Muscle layer of duodenum (tissue), 2 donors: ENCODE data around the gene DLG1.

Experiments used
- H3K27ac ChIP-seq: one replicate; pipeline ENCODE4 v1.7.0; 2013; ENCODE audit warnings: mild to moderate bottlenecking, low read length
- H3K27me3 ChIP-seq: one replicate; pipeline ENCODE4 v1.7.0; 2013; ENCODE audit warnings: low read depth, mild to moderate bottlenecking, control low read depth, low read length
- H3K36me3 ChIP-seq, 2 donors: one replicate each; pipeline ENCODE4 v1.7.0; 2013; ENCODE audit warnings: low read length in 2 of 2, control low read depth in 1 of 2, mild to moderate bottlenecking in 1 of 2; ENCODE audit not compliant: insufficient read depth in 2 of 2, control insufficient read depth in 1 of 2
- H3K4me1 ChIP-seq, 2 donors: one replicate each; pipeline ENCODE4 v1.7.0; 2013; ENCODE audit warnings: low read length in 2 of 2, mild to moderate bottlenecking in 2 of 2, control low read depth in 1 of 2, moderate library complexity in 1 of 2; ENCODE audit not compliant: insufficient read depth in 2 of 2, control insufficient read depth in 1 of 2
- H3K4me3 ChIP-seq, 2 donors: one replicate each; pipeline ENCODE4 v1.7.0; 2013; ENCODE audit warnings: low read length in 2 of 2, low read depth in 1 of 2, mild to moderate bottlenecking in 1 of 2
- H3K9me3 ChIP-seq, 2 donors: one replicate each; pipeline ENCODE4 v1.7.0; 2013; ENCODE audit warnings: low read length in 2 of 2, control low read depth in 1 of 2, mild to moderate bottlenecking in 1 of 2; ENCODE audit not compliant: control insufficient read depth in 1 of 2
- donor health status: healthy.

The DLG1 gene

DNA sequence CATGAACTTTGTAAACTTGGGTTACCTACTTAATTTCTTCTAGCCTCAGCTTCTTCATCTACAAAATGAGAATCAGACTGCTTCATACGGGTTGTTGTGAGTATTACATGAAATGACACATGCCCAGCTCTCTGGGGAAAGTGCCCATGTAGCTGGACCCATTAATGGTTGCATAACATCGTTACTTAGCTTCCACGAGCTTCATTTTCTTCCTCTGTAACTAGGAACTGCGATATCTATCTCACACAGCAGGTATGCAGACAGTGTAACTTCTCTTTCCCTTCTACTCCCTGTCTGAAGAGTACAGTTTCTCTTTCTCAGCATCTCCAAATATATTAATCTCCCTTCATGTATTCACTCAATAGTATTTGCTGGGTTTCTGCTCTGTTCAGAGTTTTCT is 37.9 kb upstream of the DLG1 start:
- no peak overlapping the region for H3K27ac ChIP-seq
- H3K36me3 ChIP-seq: no peaks in the 10 kb centered on the region
- H3K4me3 ChIP-seq: no peak overlapping the region
- H3K27me3 ChIP-seq: no peaks in the 10 kb centered on the region
- no peaks in the 10 kb centered on the region for H3K4me1 ChIP-seq
- no peaks in the 10 kb centered on the region for H3K9me3 ChIP-seq

- Histone ChIP-seq H3K9me3 (no peaks in the 10 kb centered on the region), H3K27ac (no peak overlapping the region), H3K36me3 (no peaks in the 10 kb centered on the region), H3K4me1 (no peaks in the 10 kb centered on the region), H3K27me3 (no peaks in the 10 kb centered on the region), H3K4me3 (no peak overlapping the region)
Observed at GRCh38 chr3:197335428-197336132, 37.2 kb upstream of the DLG1 start.

DNA sequence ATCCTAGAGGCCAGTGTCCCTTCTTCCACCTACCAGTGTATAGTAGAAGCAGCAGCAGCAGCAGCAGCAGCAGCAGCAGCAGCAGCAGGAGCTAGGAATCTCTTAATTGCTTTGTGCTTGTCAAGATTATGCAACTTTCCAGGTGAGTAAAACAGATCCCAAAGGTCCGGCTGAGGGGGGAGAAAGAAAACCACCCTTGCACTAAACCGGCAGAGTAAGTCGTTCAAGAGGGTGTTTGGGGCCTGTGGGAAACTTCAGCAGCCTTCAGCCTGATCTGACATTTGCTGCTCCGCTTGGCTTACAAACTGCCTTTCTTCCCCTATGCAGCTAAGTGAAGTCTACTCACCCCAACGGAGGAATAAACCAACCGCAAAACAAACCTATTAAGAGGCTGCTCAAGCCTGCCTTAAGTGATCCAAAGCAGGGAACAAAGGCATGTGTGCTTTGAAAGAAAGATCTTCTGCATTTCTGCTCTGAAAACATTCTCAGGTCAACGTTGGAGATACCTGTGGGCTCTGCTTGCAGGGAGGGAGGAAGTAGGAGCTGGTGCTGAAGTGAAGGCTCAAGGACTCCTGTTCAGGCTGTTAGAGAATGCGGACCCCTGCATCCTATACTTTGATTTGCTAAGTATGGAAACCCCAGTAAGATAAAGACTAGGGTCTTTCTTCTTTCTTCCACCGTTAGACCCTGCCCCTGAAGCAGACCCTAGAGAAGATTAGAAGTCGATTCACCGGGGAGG is 35.7 kb upstream of the DLG1 start:
- no peaks in the 10 kb centered on the region for H3K4me1 ChIP-seq
- no peak overlapping the region for H3K4me3 ChIP-seq
- H3K36me3 ChIP-seq: no peaks in the 10 kb centered on the region
- no peaks in the 10 kb centered on the region for H3K9me3 ChIP-seq
- no peak overlapping the region for H3K27ac ChIP-seq
- H3K27me3 ChIP-seq: no peaks in the 10 kb centered on the region

DNA sequence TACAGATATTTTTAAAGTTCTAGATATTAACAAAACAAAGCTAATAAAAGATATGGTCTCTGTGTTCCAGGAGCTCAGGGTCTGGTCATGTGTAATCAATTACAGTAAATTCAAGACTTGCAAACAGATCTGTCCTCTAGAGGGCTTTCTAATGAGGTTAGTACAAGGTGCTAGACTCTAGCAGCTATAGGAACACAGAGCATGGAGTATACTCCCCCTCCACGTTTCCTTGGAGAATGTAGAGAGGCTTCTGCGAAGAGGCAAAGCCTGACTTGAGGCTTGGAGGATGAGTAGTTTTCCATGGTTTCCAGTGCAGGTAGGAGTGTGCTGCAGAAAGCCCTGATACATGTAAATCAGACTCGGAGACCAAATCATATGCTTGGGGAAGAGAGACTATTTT is 32.7 kb upstream of the DLG1 start:
- Histone ChIP-seq H3K4me1 (no peaks in the 10 kb centered on the region), H3K27ac (no peak overlapping the region), H3K36me3 (no peaks in the 10 kb centered on the region), H3K27me3 (no peaks in the 10 kb centered on the region), H3K4me3 (no peak overlapping the region), H3K9me3 (no peaks in the 10 kb centered on the region)

- no peaks in the 10 kb centered on the region for H3K9me3 ChIP-seq
- H3K27me3 ChIP-seq: no peaks in the 10 kb centered on the region
- no peak overlapping the region for H3K27ac ChIP-seq
Observed at GRCh38 chr3:197329382-197329781, 31.0 kb upstream of the DLG1 start.

DNA sequence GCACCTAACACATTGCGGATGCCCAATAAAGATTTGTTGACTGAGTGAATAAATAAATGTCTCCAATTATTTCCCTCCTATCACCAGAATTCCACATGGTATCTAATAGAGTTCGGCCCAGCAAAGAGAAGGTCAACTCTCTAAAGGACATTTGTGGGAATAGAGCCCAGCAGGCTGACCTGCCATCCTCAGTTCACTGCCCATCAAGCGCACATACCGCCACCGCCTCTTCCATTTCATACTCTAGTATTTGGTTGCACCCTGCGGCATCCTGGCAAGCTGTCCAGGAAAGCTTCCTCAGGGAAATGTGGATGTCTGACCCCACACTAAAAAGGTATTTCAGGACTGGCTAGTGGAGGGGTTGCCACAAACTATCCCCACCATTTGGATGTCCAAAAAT is 29.8 kb upstream of the DLG1 start:
- no peaks in the 10 kb centered on the region for H3K36me3 ChIP-seq
- no peaks in the 10 kb centered on the region for H3K27me3 ChIP-seq
- no peaks in the 10 kb centered on the region for H3K9me3 ChIP-seq
- H3K27ac ChIP-seq: no peak overlapping the region
- H3K4me1 ChIP-seq: no peaks in the 10 kb centered on the region
- H3K4me3 ChIP-seq: no peak overlapping the region

More at GRCh38 chr3:197329382-197329781, 31.0 kb upstream of the DLG1 start:
- Histone ChIP-seq H3K4me3 (no peak overlapping the region), H3K4me1 (no peaks in the 10 kb centered on the region), H3K36me3 (no peaks in the 10 kb centered on the region)

DNA sequence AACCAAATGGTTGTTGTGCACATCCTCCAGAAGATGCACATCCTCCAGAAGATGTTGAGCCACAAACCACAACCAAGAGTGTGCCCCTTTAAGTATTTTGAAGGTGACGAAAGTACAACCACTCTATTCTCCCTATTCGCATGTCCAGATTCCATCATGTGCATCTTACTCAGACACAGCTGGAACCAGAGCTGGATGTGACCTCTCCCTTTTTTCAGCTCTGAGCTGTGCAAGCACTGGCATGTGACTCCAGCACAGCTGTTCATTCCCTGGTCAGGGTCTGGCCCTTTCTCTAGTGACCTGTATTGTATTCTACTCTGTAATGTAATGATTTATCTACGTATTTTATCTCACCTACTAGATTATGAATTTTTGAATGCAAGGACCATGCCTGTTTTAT is 29.3 kb upstream of the DLG1 start:
- Histone ChIP-seq H3K27me3 (no peaks in the 10 kb centered on the region), H3K36me3 (no peaks in the 10 kb centered on the region), H3K4me3 (no peak overlapping the region), H3K9me3 (no peaks in the 10 kb centered on the region), H3K27ac (no peak overlapping the region), H3K4me1 (no peaks in the 10 kb centered on the region)

DNA sequence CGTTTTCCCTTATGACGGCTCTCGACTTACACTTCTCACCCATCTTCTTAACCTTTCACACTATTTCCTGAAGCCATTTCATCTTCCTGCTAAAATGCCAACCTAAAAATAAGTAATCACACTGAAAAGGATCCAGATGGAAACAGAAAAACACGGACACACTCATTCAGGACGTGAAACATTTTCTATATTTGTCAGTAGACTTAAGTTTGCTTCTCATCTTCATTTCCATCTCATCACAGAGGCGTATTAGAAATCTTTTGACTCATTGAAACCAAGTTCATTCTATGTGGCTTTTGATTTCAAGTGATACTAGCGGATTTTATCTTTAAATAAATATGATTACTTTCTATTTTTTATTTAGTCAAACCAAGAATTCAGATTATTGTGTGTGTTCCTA is 27.4 kb upstream of the DLG1 start:
- no peak overlapping the region for H3K4me3 ChIP-seq
- H3K27ac ChIP-seq: no peak overlapping the region
- H3K4me1 ChIP-seq: no peaks in the 10 kb centered on the region
- H3K36me3 ChIP-seq: no peaks in the 10 kb centered on the region
- H3K27me3 ChIP-seq: no peaks in the 10 kb centered on the region
- no peaks in the 10 kb centered on the region for H3K9me3 ChIP-seq

- H3K27me3 ChIP-seq: no peaks in the 10 kb centered on the region
- H3K36me3 ChIP-seq: no peaks in the 10 kb centered on the region
- no peaks in the 10 kb centered on the region for H3K4me1 ChIP-seq
- no peak overlapping the region for H3K27ac ChIP-seq
- H3K9me3 ChIP-seq: no peaks in the 10 kb centered on the region
- H3K4me3 ChIP-seq: no peak overlapping the region
Observed at GRCh38 chr3:197322149-197322548, 23.7 kb upstream of the DLG1 start.

DNA sequence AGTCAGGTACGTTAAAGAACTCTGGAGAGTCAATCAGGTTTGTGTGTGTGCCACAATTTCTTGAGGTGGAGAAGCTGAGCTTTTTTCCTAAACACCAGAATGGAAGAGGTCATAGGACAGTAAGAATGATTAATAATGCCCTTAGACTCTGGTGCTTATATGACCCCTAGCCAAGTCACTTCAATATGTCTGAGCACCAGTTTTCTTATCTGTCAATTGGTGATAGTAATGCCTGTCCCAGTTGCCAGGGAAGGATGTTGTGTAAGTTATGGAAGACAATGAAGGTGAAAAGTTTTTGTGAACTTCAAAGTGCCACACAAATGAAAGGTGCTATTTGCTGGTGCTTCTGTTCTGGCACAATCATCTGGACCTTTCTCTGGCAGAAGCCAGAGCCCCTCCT is 22.2 kb upstream of the DLG1 start:
- Histone ChIP-seq H3K36me3 (no peaks in the 10 kb centered on the region), H3K4me1 (no peaks in the 10 kb centered on the region), H3K27ac (no peak overlapping the region), H3K4me3 (no peak overlapping the region), H3K9me3 (no peaks in the 10 kb centered on the region), H3K27me3 (no peaks in the 10 kb centered on the region)

- peaks cover 0 to 3% of the 10 kb centered on the region in 2 donors for H3K9me3 ChIP-seq
- no peaks in the 10 kb centered on the region for H3K36me3 ChIP-seq
- H3K27ac ChIP-seq: no peak overlapping the region
- no peaks in the 10 kb centered on the region for H3K27me3 ChIP-seq
- no peaks in the 10 kb centered on the region for H3K4me1 ChIP-seq
- H3K4me3 ChIP-seq: no peak overlapping the region
Observed at GRCh38 chr3:197317250-197317963, 19.0 kb upstream of the DLG1 start.
